Right lung (tissue), 5 donors: ENCODE results near the gene IQUB. TPM values are rescaled to one million over a fixed set of nuclear protein-coding genes. Genes with fewer than 3 reads are reported as not detected.
"Not testable (repeated sequence)": the region's sequence is repeated elsewhere in the genome, so short reads cannot be mapped to it uniquely, and the experiment has no call there.

Experiments
- DNase-seq, 2 donors: peaks; one replicate each; pipeline ENCODE4 v3.0.0-alpha.2; 2013
- polyA plus RNA-seq, 5 donors: library from polyadenylated mRNA; unstranded; fragments of 120-200 nt; gene quantifications; one replicate each; pipeline versions ENCODE4 v1.2.1 to v1.2.3, GENCODE V29; 2013; ENCODE audit warnings: inconsistent platforms in 1 of 5, low replicate concordance in 1 of 5; ENCODE audit not compliant: insufficient read length in 5 of 5, insufficient read depth in 1 of 5

IQUB gene
- polyA plus RNA-seq, 5 donors = 1.6 to 3.7 (median 2.9) TPM

GRCh38 chr7:123548406-123548805, 14.0 kb upstream of the IQUB start:
- DNase-seq = no peak

- no peak for DNase-seq
These were observed 5.5 kb upstream of the IQUB start for GRCh38 chr7:123539871-123540270.

GRCh38 chr7:123538897-123539296, 4.5 kb upstream of the IQUB start:
- no peak for DNase-seq

- DNase-seq = no peak
These were observed 3.9 kb upstream of the IQUB start for GRCh38 chr7:123538189-123538714.

- DNase-seq = peak in 1 of 2 donors; percentile 2
These were observed 2.7 kb upstream of the IQUB start for GRCh38 chr7:123537026-123537642.

- DNase-seq = no peak
These were observed 1.1 kb upstream of the IQUB start for GRCh38 chr7:123535517-123535916.

GRCh38 chr7:123533929-123534382, 439 bp downstream of the IQUB start:
- no peak for DNase-seq

GRCh38 chr7:123533553-123533917, 860 bp downstream of the IQUB start:
- no peak for DNase-seq

- DNase-seq = peak in 1 of 2 donors; percentile 2
These were observed 1.4 kb downstream of the IQUB start for GRCh38 chr7:123532788-123533552.

GRCh38 chr7:123532343-123532742, 2.1 kb downstream of the IQUB start:
- peak in 1 of 2 donors; percentile 5 for DNase-seq

- DNase-seq = not testable (repeated sequence)
These were observed 4.3 kb downstream of the IQUB start for GRCh38 chr7:123530035-123530591.

GRCh38 chr7:123528265-123528664, 6.1 kb downstream of the IQUB start:
- no peak for DNase-seq

GRCh38 chr7:123527712-123528225, 6.6 kb downstream of the IQUB start:
- DNase-seq = not testable (repeated sequence)

- not testable (repeated sequence) for DNase-seq
These were observed 7.9 kb downstream of the IQUB start for GRCh38 chr7:123526533-123526932.

GRCh38 chr7:123522066-123522465, 12.3 kb downstream of the IQUB start:
- DNase-seq = no peak

- no peak for DNase-seq
These were observed 29.2 kb downstream of the IQUB start for GRCh38 chr7:123505221-123505620.

GRCh38 chr7:123502201-123502600, 32.2 kb downstream of the IQUB start:
- DNase-seq = no peak

GRCh38 chr7:123500878-123501489, 33.4 kb downstream of the IQUB start:
- DNase-seq = no peak

- no peak for DNase-seq
These were observed 35.0 kb downstream of the IQUB start for GRCh38 chr7:123499211-123499970.

GRCh38 chr7:123498601-123499000, 35.8 kb downstream of the IQUB start:
- DNase-seq = peak in 1 of 2 donors; percentile 6

- DNase-seq = no peak
These were observed 36.4 kb downstream of the IQUB start for GRCh38 chr7:123498031-123498430.
